Non-pigmented ciliary epithelial cell (primary cell): ENCODE measurements around the gene ALDH9A1.
"Not testable (repeated sequence)": the region's sequence is repeated elsewhere in the genome, so short reads cannot be mapped to it uniquely, and the experiment has no call there.

Experiments used
- DNase-seq: peaks from one replicate; pipeline ENCODE4 v3.0.0-alpha.2; 2010; ENCODE audit warnings: low read depth

ALDH9A1 gene

DNA sequence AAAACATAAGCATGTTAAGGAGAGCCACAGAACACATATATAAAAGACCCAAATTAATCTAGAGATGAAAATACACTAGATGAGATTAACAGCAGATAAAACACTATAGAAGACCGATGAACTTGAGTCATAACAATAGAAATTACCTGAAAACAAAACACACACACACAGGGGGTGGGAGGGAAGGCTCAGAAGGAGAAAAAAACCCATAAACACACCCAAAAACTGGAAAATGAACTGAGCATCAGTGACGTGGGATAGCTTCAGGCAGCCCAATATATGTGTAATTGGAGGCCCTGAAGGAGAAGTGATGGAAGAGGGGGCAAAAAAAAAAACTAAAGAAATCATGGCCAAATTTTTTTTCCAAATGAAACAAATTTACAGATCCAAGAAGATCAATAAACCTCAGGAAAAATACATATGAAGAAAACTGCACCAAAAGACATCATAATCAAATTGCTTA lies 11.4 kb downstream of the ALDH9A1 start:
- DNase-seq, result no peak

DNA sequence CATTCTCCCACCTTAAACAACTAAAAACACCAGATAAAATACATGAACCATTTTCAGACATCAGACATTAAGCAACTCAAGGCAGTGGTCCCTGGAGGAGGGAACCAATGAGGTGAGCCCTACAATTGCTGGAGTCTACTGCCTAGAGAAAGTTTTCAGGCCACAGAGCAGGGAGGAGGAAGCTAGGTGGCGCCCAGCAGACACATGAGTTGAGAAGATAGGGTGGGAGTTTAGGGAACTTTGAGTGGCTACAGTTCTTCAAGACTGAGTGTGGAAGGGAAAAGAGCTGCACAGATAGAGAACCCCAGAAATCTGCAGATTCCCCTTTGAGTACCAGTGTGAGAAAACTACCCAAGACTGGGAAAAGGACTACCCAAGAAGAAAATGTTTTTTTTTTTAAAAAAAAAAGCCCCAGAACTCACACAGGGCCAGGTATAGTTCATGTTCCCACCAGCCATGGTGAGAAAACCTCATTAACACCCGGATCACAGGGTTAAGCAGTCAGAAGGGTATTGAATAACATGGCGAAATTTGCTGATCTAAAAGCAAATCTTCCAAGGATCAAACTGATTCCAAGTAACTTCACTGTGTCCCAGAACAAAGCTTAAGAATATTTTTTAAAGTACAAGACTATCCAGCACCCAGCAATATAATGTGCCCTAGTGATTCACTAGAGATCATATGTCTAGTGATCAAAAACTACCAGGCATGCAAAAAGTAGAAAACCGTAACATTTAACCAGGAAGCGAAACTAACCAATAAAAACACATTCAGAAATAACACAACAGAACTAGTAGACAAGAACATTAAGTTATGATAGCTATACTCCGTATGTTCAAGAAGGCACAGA lies 12.0 kb downstream of the ALDH9A1 start:
- no peak for DNase-seq

DNA sequence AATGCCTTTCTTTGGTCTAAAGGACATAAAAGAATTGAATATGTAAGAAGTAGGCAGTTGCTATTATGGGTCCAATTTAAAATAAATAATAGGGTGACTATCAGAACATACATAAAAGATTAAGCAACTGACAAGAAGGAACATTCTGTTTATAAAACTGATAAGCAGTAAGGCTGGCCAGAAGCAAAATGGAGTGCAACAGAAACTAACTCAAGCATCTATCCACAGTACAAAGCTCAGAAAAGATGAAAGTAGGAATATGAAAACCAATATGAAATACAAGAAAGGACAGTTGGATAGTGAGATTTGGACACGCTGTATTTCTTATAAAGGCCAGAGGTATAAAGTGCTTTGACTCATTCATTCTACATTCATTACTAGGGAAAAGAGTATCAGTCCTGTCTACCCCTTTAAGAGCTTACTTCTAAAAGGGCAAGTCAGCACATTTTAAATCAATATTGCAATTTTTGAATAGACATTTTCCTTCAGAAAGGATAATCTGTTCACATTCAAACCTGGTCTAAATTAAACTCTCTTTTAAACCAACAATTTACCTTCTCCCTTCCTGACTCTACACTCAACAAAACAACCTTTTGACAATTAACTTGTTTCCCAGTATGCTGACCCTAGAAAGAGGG lies 14.4 kb downstream of the ALDH9A1 start:
- no peak for DNase-seq

DNA sequence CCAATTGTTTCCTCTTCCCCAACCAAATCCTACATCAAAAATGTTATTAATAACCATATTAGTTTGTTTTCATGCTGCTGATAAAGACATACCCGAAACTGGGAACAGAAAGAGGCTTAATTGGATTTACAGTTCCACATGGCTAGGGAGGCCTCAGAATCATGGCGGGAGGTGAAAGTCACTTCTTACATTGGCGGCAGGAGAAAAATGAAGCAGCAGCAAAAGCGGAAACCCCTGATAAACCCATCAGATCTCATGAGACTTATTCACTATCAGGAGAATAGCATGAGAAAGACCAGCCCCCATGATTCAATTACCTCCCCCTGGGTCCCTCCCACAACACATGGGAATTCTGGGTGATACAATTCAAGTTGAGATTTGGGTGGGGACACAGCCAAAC lies 17.6 kb downstream of the ALDH9A1 start:
- DNase-seq, result not testable (repeated sequence)

DNA sequence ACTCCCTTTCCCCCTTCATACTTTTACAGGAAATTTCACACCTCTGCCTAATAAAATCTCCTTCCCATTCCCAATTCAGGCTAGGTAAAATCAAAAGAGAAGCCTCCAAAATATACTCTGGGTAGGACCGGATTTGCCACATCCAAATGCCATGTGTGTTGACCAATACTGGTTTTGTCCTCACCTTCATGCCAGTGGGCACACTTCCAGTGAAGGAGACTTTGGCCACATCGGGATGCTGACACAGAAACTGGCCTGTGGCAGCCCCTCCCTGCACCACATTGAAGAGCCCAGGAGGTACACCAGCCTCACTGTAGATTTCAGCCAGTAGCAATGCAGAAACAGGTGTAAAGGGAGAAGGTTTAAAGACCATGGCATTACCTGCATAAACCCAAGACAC lies 18.1 kb downstream of the ALDH9A1 start:
- no peak for DNase-seq

DNA sequence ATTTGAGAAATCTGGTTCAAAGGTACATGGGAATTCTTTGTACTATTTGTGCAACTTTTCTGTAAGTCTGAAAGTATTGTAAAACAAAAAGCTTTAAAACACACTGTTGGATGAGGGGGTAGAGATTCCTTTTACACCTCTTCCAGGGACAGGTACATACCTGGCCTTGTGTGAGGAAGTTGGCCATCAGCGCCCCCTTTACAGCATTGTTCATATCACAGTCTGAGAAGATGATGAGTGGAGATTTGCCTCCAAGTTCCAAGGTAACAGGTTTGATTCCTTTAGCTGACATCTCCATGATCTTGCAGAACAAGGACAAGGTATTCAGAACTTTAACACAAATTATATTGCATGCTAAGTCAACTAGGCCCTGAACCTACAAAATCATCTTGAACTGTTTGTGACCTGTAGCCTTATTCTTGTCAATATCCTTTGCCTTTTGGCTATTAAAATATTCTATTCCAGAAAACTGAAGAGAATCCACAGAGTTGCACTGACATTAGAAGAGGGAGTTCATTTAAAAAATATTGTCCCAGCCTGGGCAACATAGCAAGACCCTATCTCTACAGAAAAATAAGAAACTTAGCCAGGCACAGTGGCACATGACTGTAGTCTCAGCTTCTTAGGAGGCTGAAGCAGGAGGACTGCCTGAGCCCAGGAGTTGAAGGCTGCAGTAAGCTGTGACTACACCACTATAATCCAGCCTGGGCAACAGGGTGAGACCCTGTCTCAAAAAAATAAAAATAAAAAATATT lies 18.9 kb downstream of the ALDH9A1 start:
- no peak for DNase-seq

DNA sequence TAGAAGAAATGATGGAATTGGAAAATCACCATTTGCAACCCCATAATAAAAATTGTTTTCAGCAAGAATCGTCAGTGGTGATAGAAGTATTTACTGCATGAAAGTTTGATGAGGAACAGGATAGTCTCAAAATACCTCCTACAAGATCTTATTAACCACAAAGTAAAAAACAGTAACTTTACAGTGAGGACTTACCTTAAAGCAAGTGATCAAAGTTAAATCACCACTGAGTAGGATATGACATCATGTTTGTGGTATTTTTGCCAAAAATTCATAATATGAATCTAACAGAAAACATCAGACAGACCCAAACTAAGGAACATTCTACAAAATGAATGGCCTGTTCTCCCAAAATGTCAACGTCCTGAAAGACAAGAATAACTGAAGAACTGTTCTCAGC lies 19.9 kb downstream of the ALDH9A1 start:
- DNase-seq, result no peak

DNA sequence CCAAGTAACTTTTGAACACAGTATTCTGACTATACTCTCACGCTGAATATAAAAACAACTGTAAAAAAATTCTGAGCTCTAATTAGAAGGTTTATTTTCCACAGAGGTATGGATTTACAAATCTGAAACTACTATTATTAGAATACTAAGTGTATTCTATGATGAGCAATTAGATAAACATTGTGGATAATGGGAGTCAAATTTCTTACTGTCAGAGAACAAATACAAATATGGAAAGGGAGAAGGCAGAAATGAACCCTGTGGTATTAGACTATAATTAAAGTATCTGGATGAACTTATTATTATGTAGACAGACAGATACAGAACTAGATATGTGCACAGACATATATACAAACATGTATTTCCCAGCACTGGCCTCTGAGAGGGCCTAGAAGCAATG lies 22.6 kb downstream of the ALDH9A1 start:
- no peak for DNase-seq

DNA sequence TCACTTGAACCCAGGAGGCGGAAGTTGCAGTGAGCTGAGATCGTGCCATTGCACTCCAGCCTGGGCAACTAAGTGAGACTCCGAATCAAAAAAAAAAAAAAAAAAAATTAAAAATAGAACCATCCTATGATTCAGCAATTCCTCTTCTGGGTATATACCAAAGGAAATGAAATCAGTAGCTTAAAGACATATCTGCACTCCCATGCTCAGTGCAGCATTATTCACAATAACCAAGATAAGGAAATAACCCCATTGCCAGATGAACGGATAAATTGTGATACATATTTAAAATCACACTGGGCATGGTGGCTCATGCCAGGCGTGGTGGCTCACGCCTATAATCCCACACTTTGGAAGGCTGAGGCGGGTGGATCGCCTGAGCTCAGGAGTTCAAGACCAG lies 23.8 kb downstream of the ALDH9A1 start:
- no peak for DNase-seq

DNA sequence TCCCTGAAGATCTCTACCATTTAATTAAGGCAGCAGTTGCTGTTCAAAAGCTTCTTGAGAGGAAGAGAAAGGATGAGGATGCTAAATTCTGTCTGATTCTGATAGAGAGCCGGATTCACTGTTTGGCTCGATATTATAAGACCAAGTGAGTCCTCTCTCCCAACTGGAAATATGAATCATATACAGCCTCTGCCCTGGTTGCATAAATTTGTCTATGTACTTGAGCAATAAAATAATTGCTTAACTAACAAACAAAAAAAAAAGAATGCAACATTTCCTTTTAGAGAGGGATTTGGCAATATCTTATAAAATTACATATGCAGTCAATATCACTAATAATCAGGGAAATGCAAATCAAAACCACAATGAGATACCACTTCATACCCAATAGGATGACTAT lies 26.8 kb downstream of the ALDH9A1 start:
- no peak for DNase-seq

DNA sequence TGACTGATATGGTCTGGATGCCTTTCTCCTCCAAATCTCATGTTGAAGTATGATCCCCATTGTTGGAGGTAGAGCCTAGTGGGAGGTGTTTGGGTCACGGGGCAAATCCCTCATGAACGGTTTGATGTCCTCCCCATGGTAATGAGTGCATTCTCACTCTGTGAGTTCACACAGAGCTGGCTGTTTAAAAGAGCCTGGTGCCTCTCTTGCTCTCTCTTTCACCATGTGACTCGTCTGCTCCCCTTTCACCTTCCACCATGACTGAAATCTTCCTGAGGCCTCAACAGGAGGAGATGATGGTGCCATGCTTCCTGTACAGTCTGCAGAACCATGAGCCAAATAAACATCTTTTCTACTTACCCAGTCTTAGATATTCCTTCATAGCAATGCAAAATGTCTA lies 30.2 kb downstream of the ALDH9A1 start:
- no peak for DNase-seq

DNA sequence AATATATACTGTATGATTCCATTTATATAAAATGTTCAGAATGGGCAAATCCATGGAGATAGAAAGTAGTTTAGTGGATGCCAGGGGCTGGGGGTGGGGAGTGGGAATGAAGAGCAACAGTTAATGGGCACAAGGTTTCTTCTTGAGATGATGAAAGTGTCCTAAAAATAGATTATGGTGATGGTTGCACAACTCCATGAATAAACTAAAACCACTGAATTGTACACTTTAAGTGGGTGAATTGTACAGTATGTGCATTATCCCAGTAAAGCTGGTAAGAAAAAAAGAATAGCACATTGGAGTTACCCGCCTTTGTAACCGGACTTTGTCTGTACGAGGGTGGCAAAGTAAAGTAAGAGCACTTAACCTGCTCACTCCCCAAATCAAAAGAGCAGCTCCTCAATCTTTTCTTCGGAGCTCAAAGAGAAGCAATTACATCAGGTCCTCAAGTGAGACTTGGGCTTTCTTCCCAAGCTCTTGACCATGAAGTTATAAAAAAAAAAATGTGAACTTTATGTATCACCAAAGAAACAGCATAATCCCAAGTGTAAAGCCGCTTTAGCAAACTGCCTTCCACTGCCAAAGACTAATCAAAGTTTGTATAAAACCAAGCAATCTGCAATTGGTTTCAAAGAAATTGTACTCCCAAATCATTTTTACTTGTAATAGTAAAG lies 32.1 kb downstream of the ALDH9A1 start:
- no peak for DNase-seq

DNA sequence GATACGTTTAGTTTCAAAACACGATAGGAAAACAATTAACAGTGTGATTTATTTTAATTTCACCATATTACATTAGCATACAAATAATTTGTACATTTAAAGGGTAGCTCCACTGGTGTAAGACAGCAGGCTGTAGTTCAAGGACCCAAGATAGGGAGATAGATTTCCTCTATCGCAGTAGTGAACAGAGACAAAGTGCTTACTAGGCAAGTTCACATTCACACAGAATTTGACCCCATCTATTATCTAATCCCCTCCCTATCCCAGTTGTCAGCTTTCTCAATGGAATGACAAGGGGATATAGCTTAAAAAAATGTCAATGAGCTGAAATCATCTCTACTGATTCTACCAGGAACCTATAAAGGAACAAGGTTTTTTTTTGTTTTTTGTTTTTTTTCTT lies 36.2 kb downstream of the ALDH9A1 start:
- DNase-seq, result no peak

DNA sequence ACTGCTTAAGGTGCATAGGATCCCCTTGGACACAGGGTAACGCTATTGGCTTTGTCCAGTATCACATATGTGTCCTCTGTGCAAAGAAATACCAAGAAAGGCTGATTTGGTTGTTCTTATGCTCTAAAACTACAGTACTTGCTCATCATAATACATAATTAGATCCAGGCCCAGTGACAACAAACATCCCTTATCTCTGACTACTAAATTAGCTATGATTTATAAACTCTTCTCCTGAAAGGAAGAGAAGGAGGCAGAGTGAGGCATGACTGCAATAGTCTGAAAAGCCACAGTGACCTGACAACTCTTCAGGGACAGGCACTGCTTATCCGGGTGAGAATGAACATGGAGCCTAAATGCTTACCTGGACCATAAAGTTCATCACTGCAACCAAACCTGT lies 36.7 kb downstream of the ALDH9A1 start:
- DNase-seq, result no peak

DNA sequence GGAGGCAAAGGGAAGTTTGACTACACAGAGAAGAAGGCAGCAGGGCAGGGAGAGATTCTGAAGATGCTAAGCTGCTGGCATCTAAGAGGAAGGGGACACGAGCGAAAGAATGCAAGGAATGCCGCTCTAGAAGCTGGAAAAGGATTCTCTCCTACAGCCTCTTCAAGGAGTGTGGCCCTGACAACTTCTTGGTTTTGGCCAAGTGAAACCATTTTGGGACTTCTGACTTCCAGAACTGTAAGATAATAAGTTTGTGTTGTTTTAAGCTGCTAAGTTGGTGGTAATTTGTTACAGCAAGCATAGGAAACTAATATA lies 38.8 kb downstream of the ALDH9A1 start:
- no peak for DNase-seq

DNA sequence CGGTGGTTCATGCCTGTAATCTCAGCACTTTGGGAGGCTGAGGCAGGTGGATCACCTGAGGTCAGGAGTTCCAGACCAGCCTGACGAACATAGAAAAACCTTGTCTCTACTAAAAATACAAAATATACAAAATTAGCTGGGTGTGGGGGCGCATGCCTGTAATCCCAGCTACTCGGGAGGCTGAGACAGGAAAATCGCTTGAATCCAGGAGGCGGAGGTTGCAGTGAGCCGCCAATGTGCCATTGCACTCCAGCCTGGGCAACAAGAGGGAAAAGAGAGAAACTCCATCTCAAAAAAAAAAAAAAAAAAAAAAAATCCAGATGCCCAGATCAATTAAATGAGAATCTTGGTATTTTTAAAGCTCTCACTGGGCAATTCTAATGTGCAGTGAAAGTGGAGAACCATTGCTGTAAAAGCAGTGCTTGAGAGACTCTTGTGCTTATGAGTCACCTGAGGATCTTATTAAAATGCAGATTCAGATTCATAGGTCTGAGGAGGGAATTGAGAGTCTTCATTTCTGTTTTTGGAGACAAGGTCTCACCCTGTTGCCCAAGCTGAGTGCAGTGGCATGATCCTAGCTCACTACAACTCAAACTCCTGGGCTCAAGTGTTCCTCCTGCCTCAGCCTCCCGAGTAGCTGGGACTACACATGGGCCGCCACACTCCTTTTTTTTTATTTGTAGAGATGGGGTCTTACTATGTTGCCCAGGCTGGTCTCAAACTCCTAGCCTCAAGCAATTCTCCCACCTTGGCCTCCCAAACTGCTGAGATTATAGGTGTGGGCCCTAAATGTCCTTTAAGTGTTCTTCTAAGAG lies 39.4 kb downstream of the ALDH9A1 start:
- not testable (repeated sequence) for DNase-seq

DNA sequence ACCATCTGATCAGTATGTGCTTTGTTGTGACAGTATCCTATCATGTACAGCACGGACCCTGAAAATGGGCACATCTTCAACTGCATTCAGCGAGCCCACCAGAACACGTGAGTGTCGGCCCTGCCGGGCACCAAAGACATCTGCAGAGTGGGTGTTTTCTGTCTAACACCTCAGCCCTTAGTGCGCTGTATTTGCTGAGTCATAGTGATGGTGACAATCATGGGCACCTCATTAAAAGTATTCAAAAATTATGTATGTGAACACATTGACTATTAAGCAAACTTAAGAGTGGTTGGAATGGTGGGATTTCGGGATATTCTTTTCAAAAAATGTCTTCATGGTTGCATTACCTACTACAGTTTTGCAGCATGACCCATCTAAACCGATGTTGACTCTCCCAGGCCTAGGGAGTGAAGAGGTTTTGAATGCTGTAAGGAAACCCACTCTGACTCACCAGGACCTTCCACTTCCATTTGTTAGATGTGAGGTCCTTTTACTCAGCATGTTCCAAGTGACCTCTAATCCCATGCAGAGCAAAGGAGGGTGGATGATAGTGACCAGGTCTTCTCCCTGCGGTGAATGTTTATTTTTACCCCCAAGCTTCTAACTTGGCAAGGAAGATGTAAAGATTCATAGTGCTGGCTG lies 47.3 kb downstream of the ALDH9A1 start:
- no peak for DNase-seq

DNA sequence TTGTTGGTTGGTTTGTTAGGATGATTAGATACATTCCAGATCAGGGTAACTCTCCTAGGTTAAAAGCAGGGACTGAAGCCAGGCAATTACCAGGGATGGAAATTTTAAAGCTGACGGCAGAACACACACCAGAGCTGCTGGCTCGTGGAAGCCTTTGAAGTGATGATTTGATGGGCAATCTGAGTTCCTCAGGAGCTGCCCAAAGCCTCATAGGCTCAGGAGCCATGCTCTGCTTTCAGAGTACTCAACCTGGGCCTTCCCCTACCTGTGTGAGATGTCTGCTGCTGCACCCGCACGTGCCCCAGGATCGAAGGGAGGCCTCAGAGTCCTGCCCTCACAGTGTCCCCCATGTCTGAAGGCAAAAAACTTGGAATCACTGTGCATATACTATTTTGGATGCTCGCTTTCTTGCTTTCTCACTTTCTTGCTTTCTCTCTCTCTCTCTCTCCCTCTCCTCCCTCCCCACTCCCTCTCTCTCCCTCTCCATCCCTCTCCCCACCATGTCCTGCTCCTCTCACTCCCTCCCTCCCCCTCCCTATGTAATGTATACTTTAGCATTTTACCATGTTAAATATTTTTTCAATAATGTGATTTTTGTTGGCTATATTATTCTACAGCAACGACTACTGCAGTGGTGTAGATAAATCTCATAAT lies 49.3 kb downstream of the ALDH9A1 start:
- DNase-seq, result no peak

DNA sequence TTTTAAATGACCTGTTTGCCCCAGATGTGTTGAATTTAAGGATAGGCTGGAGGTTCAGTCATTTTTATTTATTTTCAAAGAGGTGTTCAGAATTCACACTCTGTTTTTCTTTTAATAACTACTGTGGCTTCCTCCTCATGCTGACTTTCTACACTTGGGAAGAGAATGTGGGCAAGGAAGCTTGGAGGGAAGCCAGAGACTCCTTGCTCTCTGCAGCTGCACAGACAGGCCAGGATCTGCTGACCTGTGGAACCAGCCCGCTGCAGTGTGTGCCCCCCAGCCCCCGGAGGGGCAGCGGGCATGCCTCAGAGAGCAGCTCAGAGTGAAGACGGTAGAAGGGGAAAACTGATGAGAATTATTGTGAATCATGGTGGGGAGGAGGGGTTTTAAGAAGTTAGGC lies 50.4 kb downstream of the ALDH9A1 start:
- no peak for DNase-seq

DNA sequence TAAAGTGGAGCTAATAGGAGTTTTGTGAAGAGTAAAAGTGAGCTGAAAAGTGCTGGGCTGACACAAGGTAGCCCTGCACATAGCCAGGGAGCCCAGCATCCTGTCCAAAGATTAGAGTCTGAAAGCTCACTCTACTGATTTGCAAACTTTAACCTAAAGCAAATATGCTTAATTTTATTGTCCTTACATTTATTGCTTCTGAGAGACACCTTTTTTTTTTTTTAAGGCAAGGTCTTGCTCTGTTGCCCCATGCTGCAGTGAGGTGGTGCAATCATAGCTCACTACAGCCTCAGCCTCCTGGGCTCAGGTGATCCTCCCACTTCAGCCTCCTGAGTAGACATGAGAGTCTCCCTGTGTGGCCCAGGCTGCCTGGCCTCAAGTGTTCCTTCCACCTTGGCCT lies 50.8 kb downstream of the ALDH9A1 start:
- DNase-seq, result no peak
